Vagina (tissue), 2 donors: ENCODE results near the gene PWWP2B.
A peak's percentile ranks its signal among the peaks of the same experiment; 100 is the strongest.

Source experiments
- CTCF ChIP-seq, 3 experiments: fragments of 450-650 bp in 2 of 3; fragments of 200-600 bp in 1 of 3; sonication (generic) in 1 of 3; IDR thresholded peaks; one replicate each; pipeline ENCODE4 v1.5.1; 2017 to 2019; ENCODE audit warnings: antibody characterized with exemption in 3 of 3, mild to moderate bottlenecking in 2 of 3, moderate library complexity in 2 of 3
- POLR2AphosphoS5 ChIP-seq, 2 donors: sonication (generic); formaldehyde crosslinking; IDR thresholded peaks; one replicate each; pipeline ENCODE4 v1.9.0; 2017; ENCODE audit warnings: antibody characterized with exemption in 2 of 2, mild to moderate bottlenecking in 2 of 2, low read depth in 1 of 2; ENCODE audit not compliant: insufficient read depth in 1 of 2

GRCh38 chr10:132463333-132464255 is 66.6 kb downstream of the PWWP2B start:
- peak in 1 of 3 experiments; percentile 29 for TF ChIP-seq CTCF (IDR thresholded peaks at IDR 0.05)
- no peak for TF ChIP-seq POLR2AphosphoS5 (IDR thresholded peaks at IDR 0.05; ENCODE audit: insufficient read depth in 1 of 2, low read depth in 1 of 2)
